ENCODE data around the gene PAAF1.

PAAF1 gene

DNA sequence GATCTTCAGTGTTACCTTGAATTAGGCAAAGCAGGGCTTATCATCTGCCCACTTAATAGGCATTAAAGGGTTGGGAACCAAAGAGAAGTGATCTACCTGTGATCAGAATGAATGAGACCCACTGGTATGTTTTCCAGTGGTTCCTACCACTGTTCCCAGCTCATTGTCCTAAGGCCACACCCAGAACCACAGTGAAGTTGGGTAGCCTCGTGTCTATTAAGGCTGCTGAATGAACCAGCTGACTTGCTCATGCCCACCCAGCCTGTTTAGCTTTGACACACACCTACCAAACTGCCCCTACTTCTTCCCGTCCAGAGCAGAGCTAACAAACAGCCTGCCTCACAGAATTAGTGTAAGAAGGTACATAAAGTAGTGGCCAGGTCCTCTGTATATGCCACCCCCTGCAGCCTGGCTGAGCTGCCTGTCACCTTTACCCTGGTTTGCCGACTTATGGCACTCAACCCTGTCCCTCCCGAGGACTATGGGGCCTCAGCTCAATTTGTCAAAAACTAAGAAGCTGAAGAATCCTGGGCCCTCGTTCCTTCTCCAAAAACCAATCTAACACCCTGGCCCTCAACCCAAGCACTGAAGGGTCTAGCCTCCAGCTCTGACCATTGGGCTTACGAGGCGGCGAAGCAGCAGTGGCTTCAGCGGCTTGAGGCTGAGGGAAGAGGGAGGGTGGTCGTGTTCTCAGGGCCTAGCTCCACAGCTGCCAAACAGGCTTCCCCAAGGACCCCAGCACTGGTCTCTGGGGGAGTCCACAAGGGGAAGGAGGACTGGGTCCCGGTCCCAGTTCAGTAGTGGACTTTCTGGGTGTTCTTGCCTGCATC lies 96.0 kb downstream of the PAAF1 start:
- DNase-seq (ENCODE audit: low read depth, low spot score): no peak

GRCh38 chr11:73974604-73975478 lies 98.0 kb downstream of the PAAF1 start:
- DNase-seq (ENCODE audit: low read depth, low spot score): no peak

GRCh38 chr11:73975479-73975757 lies 98.6 kb downstream of the PAAF1 start:
- DNase-seq (ENCODE audit: low read depth, low spot score): no peak

DNA sequence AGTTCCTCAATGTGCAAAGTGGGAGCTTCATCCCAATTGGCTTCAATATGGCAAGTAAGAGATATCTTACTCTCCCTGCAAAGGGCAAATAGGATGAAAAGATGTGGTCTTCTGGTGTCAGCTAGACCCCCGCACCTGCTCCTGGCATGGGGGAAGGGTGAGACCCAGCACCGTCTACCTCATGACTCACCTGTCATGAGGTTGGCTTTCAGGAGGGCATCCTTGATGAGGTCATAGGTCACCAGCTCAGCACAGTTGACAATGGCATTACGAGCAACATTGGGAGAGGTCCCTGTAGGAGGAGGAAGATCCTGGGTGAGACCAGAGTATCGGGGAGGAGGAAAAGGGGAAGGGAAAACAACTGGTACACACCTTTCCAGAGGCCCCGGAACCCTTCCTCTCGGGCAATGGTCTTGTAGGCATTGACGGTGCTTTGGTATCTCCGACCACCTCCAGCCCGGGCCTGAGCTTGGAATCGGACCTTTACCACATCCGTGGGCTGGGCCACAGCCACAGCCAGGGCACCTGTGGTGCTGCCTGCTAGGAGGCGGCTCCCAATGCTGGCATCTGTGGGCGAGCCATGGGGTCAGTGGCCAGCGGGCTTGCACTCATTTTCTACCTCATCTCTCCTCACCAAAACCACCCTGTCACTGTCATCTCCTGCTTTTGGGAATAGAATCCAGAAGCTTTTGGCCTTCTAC lies 99.8 kb downstream of the PAAF1 start:
- no peak for DNase-seq (ENCODE audit: low read depth, low spot score)

- DNase-seq (ENCODE audit: low read depth, low spot score): no peak
Measured at GRCh38 chr11:73977856-73978519, 101.2 kb downstream of the PAAF1 start.

DNA sequence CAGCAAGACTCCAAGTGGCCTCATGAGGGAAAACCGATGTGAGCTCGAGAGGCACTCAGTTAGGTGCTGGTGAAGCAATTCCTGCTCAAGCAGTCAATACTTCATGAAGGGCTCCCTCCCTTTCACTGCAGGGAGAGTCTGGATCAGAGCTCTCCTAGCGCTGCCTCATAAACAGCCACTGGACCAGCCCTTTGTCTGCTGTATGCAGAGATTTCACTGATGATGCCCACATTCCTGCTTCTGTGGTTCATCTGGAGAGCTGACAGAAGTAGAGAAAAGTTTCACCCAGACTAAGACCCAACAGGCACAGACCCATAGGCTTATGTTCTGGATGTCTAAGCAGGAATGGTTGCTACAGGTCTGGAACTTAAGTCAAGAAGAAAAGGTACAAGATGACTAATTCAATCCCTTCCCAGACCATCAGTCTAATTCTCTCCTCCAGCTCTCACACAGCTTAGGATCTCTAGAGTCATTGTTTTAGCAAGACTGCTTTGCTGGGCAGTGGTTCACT lies 101.8 kb downstream of the PAAF1 start:
- no peak for DNase-seq (ENCODE audit: low read depth, low spot score)

DNA sequence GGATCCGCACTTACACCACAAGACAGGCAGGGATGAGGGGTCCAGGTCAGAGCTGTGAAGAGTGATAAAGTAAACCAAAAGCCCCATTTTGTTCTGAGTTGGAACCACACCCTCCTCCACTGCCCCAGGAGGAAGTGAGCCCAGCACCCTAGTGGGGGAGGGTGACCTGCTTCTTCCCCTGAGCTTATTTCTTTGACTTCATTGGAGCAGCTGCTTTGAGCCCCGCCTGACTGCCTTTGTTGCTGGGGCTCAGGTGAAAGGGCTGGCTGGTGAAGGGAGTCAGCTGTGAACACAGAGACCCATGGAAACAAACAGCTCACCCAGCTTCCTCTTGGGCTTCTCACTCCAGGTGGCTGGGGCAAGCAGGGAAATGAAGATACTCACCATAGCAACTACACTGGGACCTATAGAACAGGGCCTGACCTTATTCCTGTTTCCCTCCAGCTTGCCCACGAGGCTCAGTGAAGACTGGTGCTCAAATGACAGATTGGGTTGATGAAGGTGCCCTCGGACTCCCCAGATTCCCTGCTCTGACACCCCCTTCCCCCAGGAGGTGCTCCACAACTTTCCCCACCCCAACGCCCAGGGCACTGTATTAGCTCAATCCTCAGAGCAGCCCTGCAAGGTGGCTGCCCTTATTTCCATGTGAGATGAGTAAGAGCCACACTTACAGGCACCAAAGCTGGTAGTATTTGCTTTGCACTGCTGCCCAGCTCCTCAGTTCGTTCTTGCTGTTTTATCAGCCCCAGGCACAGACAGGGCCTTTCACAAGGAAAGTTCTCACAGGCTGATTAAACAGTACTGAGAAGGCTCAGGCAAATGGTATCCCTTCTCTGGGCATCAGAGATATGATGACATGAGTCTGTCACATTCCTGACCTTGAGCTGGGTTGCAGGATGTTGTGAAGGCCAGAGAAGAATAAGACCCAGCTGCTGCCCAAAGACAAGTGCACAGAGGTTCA lies 103.5 kb downstream of the PAAF1 start:
- no peak for DNase-seq (ENCODE audit: low read depth, low spot score)
